Activated B cell treated with CpG ODN at 0.5 μM for 24 hours (primary cell): ENCODE results near the gene RMND5A. TPM values are rescaled to one million over a fixed set of nuclear protein-coding genes. Genes with fewer than 3 reads are reported as not detected.

ENCODE experiments used
- ATAC-seq: fragments of 200-7000 bp; cut with Tn5 transposase; one replicate; pipeline ENCODE4 v1.10.0; 2021; ENCODE audit warnings: low read depth, mild to moderate bottlenecking, moderate library complexity
- CTCF ChIA-PET: fragments of 350-600 bp; sonication (Branson Sonifier 250); formaldehyde crosslinking; loops from one replicate; lab custom pipeline; 2021; ENCODE audit warnings: antibody characterized with exemption; lab: Charles Lee
- POLR2A ChIA-PET: fragments of 350-600 bp; sonication (Branson Sonifier 250); formaldehyde crosslinking; loops from one replicate; lab custom pipeline; 2021; ENCODE audit warnings: antibody characterized with exemption; lab: Charles Lee
- DNase-seq: peaks from one replicate; pipeline ENCODE4 v3.0.0; 2022
- H3K27ac Mint-ChIP-seq: one replicate; pipeline ENCODE4 v1.8.0; 2020; ENCODE audit warnings: mixed read lengths
- H3K27me3 Mint-ChIP-seq: one replicate; pipeline ENCODE4 v1.8.0; 2021; ENCODE audit warnings: mixed read lengths
- H3K36me3 Mint-ChIP-seq: one replicate; pipeline ENCODE4 v1.8.0; 2021; ENCODE audit warnings: low read depth, mixed read lengths
- H3K4me1 Mint-ChIP-seq: one replicate; pipeline ENCODE4 v1.8.0; 2021; ENCODE audit warnings: mixed read lengths
- H3K4me3 Mint-ChIP-seq: one replicate; pipeline ENCODE4 v1.8.0; 2020; ENCODE audit warnings: mild to moderate bottlenecking, mixed read lengths
- H3K9me3 Mint-ChIP-seq: one replicate; pipeline ENCODE4 v1.8.0; 2020; ENCODE audit warnings: mixed read lengths
- CTCF ChIP-seq: fragments of 200-600 bp; IDR thresholded peaks from one replicate; pipeline ENCODE4 v1.8.0; 2022; ENCODE audit warnings: antibody characterized with exemption, mild to moderate bottlenecking
- intact Hi-C: fragments of 100-400 bp; cut with micrococcal nuclease; formaldehyde crosslinking; loops from one replicate; pipeline ENCODE4 v1.15.1; 2024
- total RNA-seq: library from RNA; stranded (reverse); gene quantifications from 2 replicates; pipeline ENCODE4 v1.2.3, GENCODE V29; 2022

The RMND5A gene
- total RNA-seq, 1 donor from 2014 or later: 26.9 TPM

GRCh38 chr2:86775338-86775737 is 55.2 kb downstream of the RMND5A start:
- Mint-ChIP-seq H3K9me3 (no peaks in the 10 kb centered on the region), H3K36me3 (peaks cover 60% of the 10 kb centered on the region), H3K4me1 (no peaks in the 10 kb centered on the region), H3K27me3 (no peaks in the 10 kb centered on the region), H3K4me3 (no peak overlapping the region), H3K27ac (no peak overlapping the region)
- no peak for TF ChIP-seq CTCF
- POLR2A ChIA-PET: no interaction called here
- intact Hi-C loops: no loop called here
- CTCF ChIA-PET: no interaction called here
- ATAC-seq (no peak), DNase-seq (no peak)

DNA sequence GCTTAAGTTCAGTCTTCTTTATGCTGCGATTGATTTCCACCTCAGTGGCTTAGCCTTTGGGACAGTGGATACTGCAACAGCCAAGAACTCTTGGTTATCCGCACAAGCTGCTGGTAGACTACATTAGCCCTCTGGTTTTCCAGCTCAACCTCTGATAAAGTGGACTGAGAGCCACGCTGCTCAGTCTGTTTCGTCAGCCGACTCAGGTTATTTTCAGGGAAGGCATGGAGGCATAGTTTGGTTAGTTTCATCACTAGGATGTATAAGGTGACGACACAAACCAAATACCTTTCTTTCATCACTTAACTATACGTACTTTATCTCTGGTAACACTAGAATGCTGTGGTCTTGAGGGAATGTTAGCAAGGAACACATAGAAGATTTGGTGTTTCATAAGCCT is 56.4 kb downstream of the RMND5A start:
- CTCF ChIA-PET: no interaction called here

GRCh38 chr2:86778957-86779356 is 58.9 kb downstream of the RMND5A start:
- Mint-ChIP-seq H3K27me3 (no peaks in the 10 kb centered on the region), H3K36me3 (peaks cover 25% of the 10 kb centered on the region), H3K27ac (no peak overlapping the region), H3K9me3 (no peaks in the 10 kb centered on the region), H3K4me1 (peaks cover 15% of the 10 kb centered on the region), H3K4me3 (no peak overlapping the region)
- TF ChIP-seq CTCF: no peak
- intact Hi-C loops: no loop called here
- ChIA-PET POLR2A (no interaction called here), CTCF (no interaction called here)
- no peak for DNase-seq
- ATAC-seq: no peak

More for the DNA sequence above, 56.4 kb downstream of the RMND5A start:
- H3K9me3 Mint-ChIP-seq: no peaks in the 10 kb centered on the region
- no peak overlapping the region for H3K4me3 Mint-ChIP-seq
- no peak for TF ChIP-seq CTCF
- intact Hi-C loops: no loop called here
- H3K27me3 Mint-ChIP-seq: no peaks in the 10 kb centered on the region
- H3K36me3 Mint-ChIP-seq: peaks cover 48% of the 10 kb centered on the region
- POLR2A ChIA-PET: interaction anchor here (0.6 kb wide), 1 partner anchor 222 kb away, joined by 6 read pairs; no protein-coding TSS in a partner anchor
- H3K4me1 Mint-ChIP-seq: peaks cover 4% of the 10 kb centered on the region
- H3K27ac Mint-ChIP-seq: no peak overlapping the region
- ATAC-seq: no peak
- DNase-seq: no peak

GRCh38 chr2:86779971-86780370 is 59.9 kb downstream of the RMND5A start:
- ChIA-PET CTCF (no interaction called here), POLR2A (no interaction called here)
- intact Hi-C loops: no loop called here
- peaks cover 23% of the 10 kb centered on the region for H3K4me1 Mint-ChIP-seq
- H3K36me3 Mint-ChIP-seq: peaks cover 15% of the 10 kb centered on the region
- H3K27me3 Mint-ChIP-seq: no peaks in the 10 kb centered on the region
- no peak overlapping the region for H3K27ac Mint-ChIP-seq
- no peak for TF ChIP-seq CTCF
- no peak for DNase-seq
- no peaks in the 10 kb centered on the region for H3K9me3 Mint-ChIP-seq
- no peak overlapping the region for H3K4me3 Mint-ChIP-seq
- no peak for ATAC-seq

DNA sequence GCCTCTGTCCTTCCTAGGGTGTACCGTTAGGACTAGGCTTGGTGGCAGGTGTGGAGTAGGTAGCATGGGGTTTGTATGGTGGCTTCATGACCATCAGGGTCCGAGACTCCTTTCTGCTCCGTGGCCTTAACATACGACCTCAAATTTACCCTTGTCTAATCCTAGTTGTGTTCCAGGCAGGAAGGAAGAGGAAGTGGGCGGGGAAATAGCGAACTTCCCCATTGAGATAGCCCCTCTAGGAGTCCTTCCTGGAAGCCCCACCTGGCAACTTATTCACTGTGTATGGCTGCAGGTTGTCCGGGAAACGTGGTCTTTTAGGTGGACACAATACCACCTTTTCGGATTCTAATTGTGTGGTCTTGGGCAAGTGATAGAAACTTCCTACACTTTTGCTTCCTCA is 61.3 kb downstream of the RMND5A start:
- POLR2A ChIA-PET: no interaction called here
- DNase-seq (no peak), ATAC-seq (no peak)
- H3K4me1 Mint-ChIP-seq: peaks cover 23% of the 10 kb centered on the region
- CTCF ChIA-PET: no interaction called here
- TF ChIP-seq CTCF: no peak
- no peaks in the 10 kb centered on the region for H3K9me3 Mint-ChIP-seq
- intact Hi-C loops: no loop called here
- H3K4me3 Mint-ChIP-seq: no peak overlapping the region
- H3K36me3 Mint-ChIP-seq: peaks cover 7% of the 10 kb centered on the region
- no peak overlapping the region for H3K27ac Mint-ChIP-seq
- H3K27me3 Mint-ChIP-seq: no peaks in the 10 kb centered on the region
